CD4-positive, alpha-beta T cell treated with Interferon gamma for 1 hour (primary cell): ENCODE results near the gene ATP2C2.
"Not testable (repeated sequence)": the region's sequence is repeated elsewhere in the genome, so short reads cannot be mapped to it uniquely, and the experiment has no call there.

Source experiments
- DNase-seq: peaks from one replicate; pipeline ENCODE4 v3.0.0-alpha.2; 2020

ATP2C2 gene

GRCh38 chr16:84425696-84426095, 57.4 kb downstream of the ATP2C2 start:
- DNase-seq, result no peak

GRCh38 chr16:84426804-84427203, 58.5 kb downstream of the ATP2C2 start:
- no peak for DNase-seq

- DNase-seq, result no peak
Measured at GRCh38 chr16:84427553-84427952, 59.2 kb downstream of the ATP2C2 start.

GRCh38 chr16:84430860-84431259, 62.5 kb downstream of the ATP2C2 start:
- DNase-seq, result no peak

GRCh38 chr16:84434800-84435199, 66.5 kb downstream of the ATP2C2 start:
- DNase-seq, result no peak

GRCh38 chr16:84436196-84436595, 67.9 kb downstream of the ATP2C2 start:
- no peak for DNase-seq

GRCh38 chr16:84438971-84439696, 70.8 kb downstream of the ATP2C2 start:
- no peak for DNase-seq

GRCh38 chr16:84442416-84443145, 74.2 kb downstream of the ATP2C2 start:
- no peak for DNase-seq

GRCh38 chr16:84443166-84443802, 74.9 kb downstream of the ATP2C2 start:
- DNase-seq, result no peak

GRCh38 chr16:84444476-84444875, 76.1 kb downstream of the ATP2C2 start:
- DNase-seq, result no peak

- DNase-seq, result no peak
Measured at GRCh38 chr16:84446084-84446483, 77.7 kb downstream of the ATP2C2 start.

GRCh38 chr16:84446596-84447392, 78.5 kb downstream of the ATP2C2 start:
- no peak for DNase-seq

- DNase-seq, result no peak
Measured at GRCh38 chr16:84448444-84448843, 80.1 kb downstream of the ATP2C2 start.

GRCh38 chr16:84449156-84450140, 81.1 kb downstream of the ATP2C2 start:
- no peak for DNase-seq

- DNase-seq, result no peak
Measured at GRCh38 chr16:84450176-84450865, 82.0 kb downstream of the ATP2C2 start.

- DNase-seq, result not testable (repeated sequence)
Measured at GRCh38 chr16:84451010-84451676, 82.8 kb downstream of the ATP2C2 start.

GRCh38 chr16:84451781-84452180, 83.4 kb downstream of the ATP2C2 start:
- DNase-seq, result no peak

- no peak for DNase-seq
Measured at GRCh38 chr16:84453061-84453752, 84.9 kb downstream of the ATP2C2 start.

GRCh38 chr16:84454611-84455010, 86.3 kb downstream of the ATP2C2 start:
- no peak for DNase-seq

- no peak for DNase-seq
Measured at GRCh38 chr16:84455031-84455430, 86.7 kb downstream of the ATP2C2 start.
